ENCODE data around the gene BIRC5. TPM values are rescaled to one million over a fixed set of nuclear protein-coding genes. Genes with fewer than 3 reads are reported as not detected.
A peak's percentile ranks its signal among the peaks of the same experiment; 100 is the strongest.

BIRC5 gene
- total RNA-seq, 2 experiments from 2014 or later = 100 to 107 TPM

- POLR2A ChIA-PET = no interaction called here
- Mint-ChIP-seq H3K27me3 (no peaks in the 10 kb centered on the region), H3K27ac (no peak overlapping the region), H3K9me3 (ENCODE audit: low read depth) (no peaks in the 10 kb centered on the region), H3K36me3 (ENCODE audit: low read depth) (peaks cover 2% of the 10 kb centered on the region), H3K4me1 (no peaks in the 10 kb centered on the region), H3K4me3 (no peak overlapping the region)
- ATAC-seq = no peak
- CTCF ChIA-PET = interaction anchor here (1.7 kb wide), 1 partner anchor 123 kb away, joined by 4 read pairs; no protein-coding TSS in a partner anchor
- intact Hi-C loops (cut with DNase I, micrococcal nuclease) = no loop called here
- DNase-seq = no peak
Observed at GRCh38 chr17:78208486-78208885, 5.6 kb upstream of the BIRC5 start.

- CTCF ChIA-PET = no interaction called here
- intact Hi-C loops (cut with DNase I, micrococcal nuclease) = no loop called here
- H3K4me3 Mint-ChIP-seq = no peak overlapping the region
Observed at GRCh38 chr17:78210111-78210510, 3.9 kb upstream of the BIRC5 start.

DNA sequence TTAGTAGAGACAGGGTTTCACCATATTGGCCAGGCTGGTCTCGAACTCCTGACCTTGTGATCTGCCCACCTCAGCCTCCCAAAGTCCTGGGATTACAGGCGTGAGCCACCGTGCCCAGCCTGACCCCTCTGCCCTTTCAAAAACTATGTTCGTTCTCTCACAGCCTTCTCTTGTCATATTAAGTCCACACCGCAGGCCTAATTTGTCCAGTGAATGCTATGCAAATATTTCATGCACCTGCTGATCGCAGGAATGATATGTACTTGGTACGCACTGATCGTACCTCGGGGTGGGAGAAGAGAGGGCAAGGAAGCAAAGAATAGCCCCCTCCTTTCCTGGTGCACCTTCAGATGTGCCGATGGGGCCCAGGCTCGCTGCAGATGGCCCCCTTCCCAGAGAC, 3.0 kb upstream of the BIRC5 start:
- intact Hi-C loops (cut with DNase I, micrococcal nuclease) = no loop called here
- Mint-ChIP-seq H3K4me1 (peaks cover 5% of the 10 kb centered on the region), H3K27me3 (no peaks in the 10 kb centered on the region), H3K9me3 (ENCODE audit: low read depth) (no peaks in the 10 kb centered on the region), H3K4me3 (no peak overlapping the region), H3K27ac (no peak overlapping the region), H3K36me3 (ENCODE audit: low read depth) (peaks cover 13% of the 10 kb centered on the region)
- ChIA-PET CTCF (no interaction called here), POLR2A (no interaction called here)
- ATAC-seq = no peak
- DNase-seq = no peak

More at GRCh38 chr17:78210111-78210510, 3.9 kb upstream of the BIRC5 start:
- H3K27ac Mint-ChIP-seq = no peak overlapping the region
- no peaks in the 10 kb centered on the region for H3K9me3 Mint-ChIP-seq (ENCODE audit: low read depth)
- POLR2A ChIA-PET = no interaction called here
- H3K36me3 Mint-ChIP-seq (ENCODE audit: low read depth) = peaks cover 7% of the 10 kb centered on the region
- H3K27me3 Mint-ChIP-seq = no peaks in the 10 kb centered on the region
- no peaks in the 10 kb centered on the region for H3K4me1 Mint-ChIP-seq
- DNase-seq (no peak), ATAC-seq (no peak)

- ChIA-PET CTCF (interaction anchor here (1.1 to 1.8 kb wide), 3 partner anchors 37 to 102 kb away, joined by 5 to 7 read pairs (median 5); no protein-coding TSS in a partner anchor), POLR2A (interaction anchor here (0.7 kb wide), 1 partner anchor 147 kb away, joined by 4 read pairs; no protein-coding TSS in a partner anchor)
- Mint-ChIP-seq H3K27ac (peak overlapping the region; percentile 78), H3K36me3 (ENCODE audit: low read depth) (peaks cover 25% of the 10 kb centered on the region), H3K4me1 (peaks cover 5% of the 10 kb centered on the region), H3K4me3 (peak overlapping the region; percentile 89), H3K9me3 (ENCODE audit: low read depth) (no peaks in the 10 kb centered on the region), H3K27me3 (no peaks in the 10 kb centered on the region)
- intact Hi-C loops (cut with DNase I, micrococcal nuclease) = loop anchor here (1.0 kb wide), 8 partner anchors 27 to 795 kb away; partner anchors contain the start of genes AFMID (in 2 of the 2), TK1 (in 2 of the 2), CANT1 (in 1 of the 2) and SOCS3 (in 1 of the 2)
- DNase-seq (no peak), ATAC-seq (no peak)
Observed at GRCh38 chr17:78214706-78215061, 631 bp downstream of the BIRC5 start.

- Mint-ChIP-seq H3K27me3 (no peaks in the 10 kb centered on the region), H3K4me1 (peaks cover 5% of the 10 kb centered on the region), H3K27ac (no peak overlapping the region), H3K4me3 (no peak overlapping the region), H3K36me3 (ENCODE audit: low read depth) (peaks cover 45% of the 10 kb centered on the region), H3K9me3 (ENCODE audit: low read depth) (no peaks in the 10 kb centered on the region)
- ATAC-seq (no peak), DNase-seq (no peak)
- intact Hi-C loops (cut with DNase I, micrococcal nuclease) = no loop called here
- POLR2A ChIA-PET = no interaction called here
- CTCF ChIA-PET = interaction anchor here (0.6 to 1.1 kb wide), 4 partner anchors 33 to 1876 kb away, joined by 3 read pairs; no protein-coding TSS in a partner anchor
Observed at GRCh38 chr17:78219396-78220150, 5.5 kb downstream of the BIRC5 start.

DNA sequence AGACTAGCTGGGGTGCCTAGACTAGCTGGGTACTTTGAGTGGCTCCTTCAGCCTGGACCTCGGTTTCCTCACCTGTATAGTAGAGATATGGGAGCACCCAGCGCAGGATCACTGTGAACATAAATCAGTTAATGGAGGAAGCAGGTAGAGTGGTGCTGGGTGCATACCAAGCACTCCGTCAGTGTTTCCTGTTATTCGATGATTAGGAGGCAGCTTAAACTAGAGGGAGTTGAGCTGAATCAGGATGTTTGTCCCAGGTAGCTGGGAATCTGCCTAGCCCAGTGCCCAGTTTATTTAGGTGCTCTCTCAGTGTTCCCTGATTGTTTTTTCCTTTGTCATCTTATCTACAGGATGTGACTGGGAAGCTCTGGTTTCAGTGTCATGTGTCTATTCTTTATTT, 9.0 kb downstream of the BIRC5 start:
- intact Hi-C loops (cut with DNase I, micrococcal nuclease) = no loop called here
- H3K9me3 Mint-ChIP-seq (ENCODE audit: low read depth) = no peaks in the 10 kb centered on the region
- H3K27ac Mint-ChIP-seq = no peak overlapping the region
- H3K36me3 Mint-ChIP-seq (ENCODE audit: low read depth) = peaks cover 34% of the 10 kb centered on the region
- H3K27me3 Mint-ChIP-seq = peaks cover 3% of the 10 kb centered on the region
- POLR2A ChIA-PET = interaction anchor here (1.2 kb wide), 1 partner anchor 168 kb away, joined by 3 read pairs; no protein-coding TSS in a partner anchor
- no peak for ATAC-seq
- DNase-seq = no peak
- H3K4me1 Mint-ChIP-seq = peaks cover 3% of the 10 kb centered on the region
- H3K4me3 Mint-ChIP-seq = no peak overlapping the region
- CTCF ChIA-PET = interaction anchor here (1.2 to 1.4 kb wide), 2 partner anchors 47 to 138 kb away, joined by 5 to 6 read pairs; no protein-coding TSS in a partner anchor

GRCh38 chr17:78223765-78224164, 9.7 kb downstream of the BIRC5 start:
- Mint-ChIP-seq H3K9me3 (ENCODE audit: low read depth) (no peaks in the 10 kb centered on the region), H3K4me3 (no peak overlapping the region), H3K36me3 (ENCODE audit: low read depth) (peaks cover 31% of the 10 kb centered on the region), H3K27me3 (peaks cover 3% of the 10 kb centered on the region), H3K4me1 (peaks cover 3% of the 10 kb centered on the region), H3K27ac (no peak overlapping the region)
- intact Hi-C loops (cut with DNase I, micrococcal nuclease) = no loop called here
- CTCF ChIA-PET = interaction anchor here (1.2 to 3.8 kb wide), 3 partner anchors 27 to 139 kb away, joined by 5 to 14 read pairs (median 6); no protein-coding TSS in a partner anchor
- no peak for ATAC-seq
- POLR2A ChIA-PET = interaction anchor here (1.2 kb wide), 1 partner anchor 168 kb away, joined by 3 read pairs; no protein-coding TSS in a partner anchor
- no peak for DNase-seq

GRCh38 chr17:78224231-78225087, 10.4 kb downstream of the BIRC5 start:
- no peak for DNase-seq
- Mint-ChIP-seq H3K36me3 (ENCODE audit: low read depth) (peaks cover 26% of the 10 kb centered on the region), H3K27ac (no peak overlapping the region), H3K4me3 (no peak overlapping the region), H3K27me3 (peaks cover 3% of the 10 kb centered on the region), H3K9me3 (ENCODE audit: low read depth) (no peaks in the 10 kb centered on the region), H3K4me1 (peaks cover 3% of the 10 kb centered on the region)
- POLR2A ChIA-PET = no interaction called here
- ATAC-seq = no peak
- intact Hi-C loops (cut with DNase I, micrococcal nuclease) = no loop called here
- CTCF ChIA-PET = interaction anchor here (0.5 to 3.8 kb wide), 4 partner anchors 26 to 916 kb away, joined by 3 to 14 read pairs (median 3); no protein-coding TSS in a partner anchor

GRCh38 chr17:78225088-78225865, 11.2 kb downstream of the BIRC5 start:
- no peak for DNase-seq
- no peak overlapping the region for H3K27ac Mint-ChIP-seq
- peaks cover 3% of the 10 kb centered on the region for H3K4me1 Mint-ChIP-seq
- no peaks in the 10 kb centered on the region for H3K9me3 Mint-ChIP-seq (ENCODE audit: low read depth)
- no peak for ATAC-seq
- intact Hi-C loops (cut with DNase I, micrococcal nuclease) = no loop called here
- peaks cover 23% of the 10 kb centered on the region for H3K36me3 Mint-ChIP-seq (ENCODE audit: low read depth)
- ChIA-PET POLR2A (interaction anchor here (0.7 kb wide), 3 partner anchors 30 to 184 kb away, joined by 3 to 10 read pairs (median 3); no protein-coding TSS in a partner anchor), CTCF (interaction anchor here (0.5 to 3.8 kb wide), 5 partner anchors 26 to 917 kb away, joined by 3 to 14 read pairs (median 3); no protein-coding TSS in a partner anchor)
- peaks cover 3% of the 10 kb centered on the region for H3K27me3 Mint-ChIP-seq
- no peak overlapping the region for H3K4me3 Mint-ChIP-seq

DNA sequence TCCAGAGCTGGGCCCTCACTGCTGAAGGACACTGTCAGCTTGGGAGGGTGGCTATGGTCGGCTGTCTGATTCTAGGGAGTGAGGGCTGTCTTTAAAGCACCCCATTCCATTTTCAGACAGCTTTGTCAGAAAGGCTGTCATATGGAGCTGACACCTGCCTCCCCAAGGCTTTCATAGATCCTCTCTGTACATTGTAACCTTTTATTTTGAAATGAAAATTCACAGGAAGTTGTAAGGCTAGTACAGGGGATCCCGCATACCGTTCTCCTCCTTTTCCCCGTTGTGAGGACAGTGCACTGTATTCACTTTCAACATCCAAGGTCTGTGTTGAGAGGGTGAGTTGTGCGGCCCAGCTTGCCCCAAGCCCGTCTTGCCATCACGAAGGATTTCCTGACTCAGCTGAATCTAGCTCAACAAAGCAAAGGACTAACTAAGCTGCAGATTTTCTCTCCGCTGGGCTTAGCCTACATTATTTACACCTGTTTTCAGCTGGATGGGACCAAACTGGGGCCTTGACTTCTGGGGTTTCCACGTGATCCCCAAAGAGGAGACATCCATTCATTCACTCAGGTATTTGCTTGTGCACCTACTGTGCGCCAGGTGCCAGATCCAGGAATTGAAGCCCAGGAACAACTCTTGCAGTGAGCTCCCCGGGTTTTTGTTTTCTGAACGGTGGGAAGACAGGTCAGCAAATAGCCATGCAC, 12.2 kb downstream of the BIRC5 start:
- no peak for ATAC-seq
- CTCF ChIA-PET = interaction anchor here (0.6 to 3.8 kb wide), 7 partner anchors 25 to 1131 kb away, joined by 3 to 14 read pairs (median 3); no protein-coding TSS in a partner anchor
- POLR2A ChIA-PET = interaction anchor here (0.7 kb wide), 1 partner anchor 31 kb away, joined by 3 read pairs; no protein-coding TSS in a partner anchor
- DNase-seq = no peak
- peaks cover 19% of the 10 kb centered on the region for H3K36me3 Mint-ChIP-seq (ENCODE audit: low read depth)
- H3K27me3 Mint-ChIP-seq = peaks cover 9% of the 10 kb centered on the region
- no peak overlapping the region for H3K27ac Mint-ChIP-seq
- no peaks in the 10 kb centered on the region for H3K9me3 Mint-ChIP-seq (ENCODE audit: low read depth)
- peaks cover 7% of the 10 kb centered on the region for H3K4me1 Mint-ChIP-seq
- intact Hi-C loops (cut with DNase I, micrococcal nuclease) = no loop called here
- no peak overlapping the region for H3K4me3 Mint-ChIP-seq
